Measurements from ENCODE around the gene HLA-DQB2. TPM values are rescaled to one million over a fixed set of nuclear protein-coding genes. Genes with fewer than 3 reads are reported as not detected.

The HLA-DQB2 gene
- total and polyA plus RNA-seq, 2 donors (not counting 3 experiments of a cell fraction or from before 2014, with no cell fraction given), result not detected

GRCh38 chr6:32779036-32779435, 15.7 kb upstream of the HLA-DQB2 start:
- no peaks in the 10 kb centered on the region for H3K79me2 ChIP-seq (ENCODE audit: control insufficient read depth, insufficient read depth, low read length)
- no peak overlapping the region for H3K9ac ChIP-seq (replicated peaks; ENCODE audit: extremely low read depth, insufficient read depth, low read length)
- H3K4me1 ChIP-seq (ENCODE audit: control insufficient read depth, extremely low read depth, insufficient read depth, low read length), result no peaks in the 10 kb centered on the region
- ChIA-PET POLR2A (no interaction called here), CTCF (interaction anchor here (1.0 kb wide), 1 partner anchor 365 kb away, joined by 3 read pairs; no protein-coding TSS in a partner anchor)
- dilution Hi-C loops (cut with MboI; ENCODE audit: extremely low pct_ligation_motif_present, low sequenced_read_pairs), result no loop called here
- no peak overlapping the region for H3K27ac ChIP-seq (ENCODE audit: insufficient read depth, low read depth, low read length)
- H3K36me3 ChIP-seq (ENCODE audit: control insufficient read depth in 2 of 2, extremely low read depth in 1 of 2, insufficient read depth in 2 of 2, low read length in 2 of 2), result no peaks in the 10 kb centered on the region
- H2AFZ ChIP-seq (ENCODE audit: low read depth, low read length), result no peak overlapping the region
- peaks cover 22 to 24% of the 10 kb centered on the region in 2 experiments for H3K27me3 ChIP-seq (ENCODE audit: control insufficient read depth in 2 of 2, insufficient read depth in 2 of 2, low read length in 2 of 2)
- no peak overlapping the region for H3K4me3 ChIP-seq (replicated peaks in 1 of 3; ENCODE audit: insufficient read depth in 1 of 3, low read depth in 1 of 3, low read length in 3 of 3)
- no peaks in the 10 kb centered on the region for H3K9me3 ChIP-seq (replicated peaks; ENCODE audit: control insufficient read depth, insufficient read depth, low read length)
- DNase-seq (ENCODE audit: low read depth, low spot score) (no peak), FAIRE-seq (no peak)
- no peak overlapping the region for H3K4me2 ChIP-seq (ENCODE audit: insufficient read depth, low read length)
- no peaks in the 10 kb centered on the region for H4K20me1 ChIP-seq (replicated peaks; ENCODE audit: control insufficient read depth, extremely low read depth, insufficient read depth, low read length)
- intact Hi-C loops (cut with micrococcal nuclease), result no loop called here
- BruUV-seq (replicated peaks), result no TSS peak
- H3K9me1 ChIP-seq (replicated peaks; ENCODE audit: control insufficient read depth, extremely low read depth, insufficient read depth, low read length), result no peaks in the 10 kb centered on the region
- TF ChIP-seq MYC (IDR thresholded peaks at IDR 0.05; ENCODE audit: low read depth, low read length), result no peak
- TF ChIP-seq POLR2A (IDR thresholded peaks at IDR 0.05; ENCODE audit: low read depth, low read length), result no peak
- no peak for TF ChIP-seq EZH2 (IDR thresholded peaks at IDR 0.05; ENCODE audit: borderline replicate concordance, low read depth, low read length, severe bottlenecking)
- no peak for TF ChIP-seq CTCF (IDR thresholded peaks at IDR 0.05; ENCODE audit: extremely low read depth in 1 of 2, insufficient read depth in 1 of 2, low read depth in 1 of 2, low read length in 2 of 2)
- no peak for TF ChIP-seq MAX (IDR thresholded peaks at IDR 0.05; ENCODE audit: insufficient read depth, insufficient read length)
- no peak for TF ChIP-seq JUN (IDR thresholded peaks at IDR 0.05; ENCODE audit: borderline replicate concordance, insufficient read depth, insufficient read length, low read depth)
- TF ChIP-seq POLR2AphosphoS5 (IDR thresholded peaks at IDR 0.05; ENCODE audit: insufficient read depth, low read depth, low read length), result no peak
- no peak for TF ChIP-seq FOS (IDR thresholded peaks at IDR 0.05; ENCODE audit: borderline replicate concordance, insufficient read depth, low read length)
- TF ChIP-seq GATA2 (IDR thresholded peaks at IDR 0.05; ENCODE audit: insufficient read depth, insufficient read length, low read depth, low read length), result no peak
